Ramos (cell line): ENCODE measurements around the gene ATP12A.

Source experiments
- in situ Hi-C: fragments of 300-500 bp; cut with MboI; formaldehyde crosslinking; loops from one replicate; pipeline ENCODE4 v1.14.3; 2022; ENCODE audit warnings: low sequenced_read_pairs; ENCODE audit not compliant: unreplicated experiment

Gene ATP12A

GRCh38 chr13:24662195-24663088, 17.8 kb upstream of the ATP12A start:
- in situ Hi-C loops: no loop called here

GRCh38 chr13:24663089-24663395, 17.2 kb upstream of the ATP12A start:
- in situ Hi-C loops: no loop called here

DNA sequence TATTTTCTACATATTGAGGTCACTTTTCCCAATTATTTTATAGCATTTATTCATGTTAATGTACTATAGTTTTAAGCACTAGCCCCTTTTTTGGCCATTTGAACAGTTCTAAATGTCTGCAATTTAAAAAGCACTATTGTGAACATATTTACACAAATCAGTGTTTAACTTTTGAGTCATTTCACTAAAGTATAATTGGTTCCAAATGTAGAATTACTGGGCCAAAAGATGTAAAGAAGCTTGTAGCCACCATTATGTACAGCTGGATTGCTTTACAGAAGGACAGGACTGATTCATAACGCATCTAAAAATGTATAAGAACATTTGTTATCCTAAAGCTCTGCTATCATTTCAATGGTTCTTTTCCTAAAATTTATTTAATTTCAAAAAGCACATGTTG, 16.6 kb upstream of the ATP12A start:
- in situ Hi-C loops: no loop called here

DNA sequence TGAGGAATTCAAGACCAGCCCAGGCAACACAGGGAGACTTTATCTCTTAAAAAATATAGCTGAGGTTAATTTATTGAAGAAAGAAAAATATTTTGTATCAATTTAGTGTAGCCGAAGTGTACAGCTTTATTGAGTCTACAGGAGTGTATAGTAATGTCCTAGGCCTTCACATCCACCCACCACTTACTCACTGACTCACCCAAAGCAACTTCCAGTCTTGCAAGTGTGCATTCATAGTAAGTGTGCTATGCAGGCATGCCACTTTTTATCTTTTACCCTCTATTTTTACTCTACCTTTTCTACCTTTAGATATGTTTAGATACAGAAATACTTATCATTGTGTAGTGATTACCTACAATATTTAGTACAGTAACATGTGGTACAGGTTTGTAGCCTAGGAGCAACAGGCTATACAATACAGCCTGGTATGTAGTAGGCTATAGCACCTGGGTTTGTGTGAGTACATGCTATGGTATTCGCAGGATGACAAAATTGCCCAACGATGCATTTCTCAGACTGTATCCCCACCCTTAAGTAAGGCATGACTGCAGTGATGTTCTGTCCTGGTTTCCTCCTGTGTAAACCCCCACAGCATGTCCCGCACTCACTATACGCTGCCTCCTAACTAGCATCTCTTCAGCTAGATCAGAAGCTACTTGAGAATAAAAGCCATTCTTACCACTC, 15.3 kb upstream of the ATP12A start:
- in situ Hi-C loops: no loop called here

- in situ Hi-C loops: no loop called here
Observed at GRCh38 chr13:24668511-24668910, 11.7 kb upstream of the ATP12A start.

DNA sequence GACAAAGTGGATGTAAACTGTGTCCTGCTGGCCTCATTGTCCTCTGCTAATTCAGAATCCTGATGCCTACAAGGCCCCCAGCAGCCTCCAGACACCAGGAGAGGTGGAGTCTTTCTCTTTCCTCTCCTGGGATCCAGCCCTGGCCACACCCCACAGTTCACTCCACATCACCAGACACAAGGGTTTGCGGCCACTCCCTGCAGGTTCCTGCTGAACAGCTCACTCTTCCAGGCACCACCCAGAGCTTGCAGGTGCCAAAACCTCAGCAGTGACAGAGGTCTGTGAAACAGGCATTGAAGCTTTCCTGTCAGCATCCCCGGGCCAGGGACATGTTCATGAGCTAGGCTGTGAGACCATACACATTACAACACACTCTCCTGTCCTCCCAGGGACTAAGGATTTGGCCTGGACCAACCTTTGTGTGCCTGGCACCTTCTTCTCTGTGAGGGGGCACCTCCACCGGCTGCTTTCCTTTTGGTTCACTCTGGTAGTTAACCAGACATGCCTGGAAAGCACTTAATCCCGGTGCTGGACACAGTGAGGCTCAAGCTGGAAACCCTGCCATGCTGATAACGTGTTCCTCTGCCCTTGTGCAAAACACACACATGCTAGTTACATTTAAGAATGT, 11.1 kb upstream of the ATP12A start:
- in situ Hi-C loops: no loop called here

DNA sequence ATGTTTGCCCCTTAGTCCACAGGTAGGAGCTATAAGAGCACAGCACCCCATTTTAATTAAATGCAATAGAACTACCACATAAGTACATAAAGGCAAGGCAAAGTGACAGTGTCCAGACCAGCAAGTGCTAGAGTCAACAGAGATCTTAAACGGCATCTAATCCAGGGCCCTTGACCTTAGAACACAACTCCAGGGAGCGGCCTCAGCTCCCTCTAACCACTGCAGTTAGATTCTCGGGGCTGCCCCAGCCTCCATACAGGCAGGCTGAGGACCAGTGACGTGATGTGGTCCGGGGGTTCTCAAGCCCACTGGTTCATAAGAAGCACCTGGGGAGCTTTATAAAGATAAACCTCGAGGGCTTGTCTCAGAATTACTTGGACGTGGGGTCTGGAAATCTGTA, 10.0 kb upstream of the ATP12A start:
- in situ Hi-C loops: no loop called here

GRCh38 chr13:24670961-24671381, 9.2 kb upstream of the ATP12A start:
- in situ Hi-C loops: no loop called here

DNA sequence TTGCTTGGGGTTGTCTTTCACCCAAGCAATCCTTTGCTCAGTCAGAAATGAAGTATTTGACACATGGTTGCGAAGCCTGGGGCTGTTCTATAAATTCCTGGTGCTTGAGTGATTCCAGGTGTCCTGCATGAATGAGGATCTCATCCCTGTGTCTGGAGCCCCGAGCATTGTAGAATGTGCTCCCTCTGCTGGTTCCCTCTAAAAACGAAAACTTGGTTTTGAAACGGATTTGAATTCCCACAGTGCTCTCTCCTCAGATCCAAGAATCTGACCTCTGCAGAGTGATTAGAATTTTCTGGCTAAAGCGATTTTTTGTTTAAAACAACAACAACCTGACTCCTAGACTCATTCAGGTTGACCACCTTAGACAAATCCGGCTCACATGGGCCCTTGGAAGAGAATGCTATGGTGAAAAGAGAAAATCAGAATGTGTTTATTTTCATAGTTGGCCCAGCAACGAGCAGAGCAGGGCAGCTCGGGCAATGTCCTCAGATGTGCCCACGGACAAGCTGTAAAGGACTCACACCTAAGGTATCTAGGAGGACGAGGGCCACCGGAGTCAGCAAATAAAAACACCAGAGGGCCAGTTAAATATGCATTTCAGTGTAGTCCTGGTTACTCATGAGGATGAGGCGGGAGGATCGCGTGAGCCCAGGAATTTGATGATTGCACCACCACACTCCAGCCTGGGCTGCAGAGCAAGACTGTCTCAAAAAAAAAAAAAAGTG, 8.7 kb upstream of the ATP12A start:
- in situ Hi-C loops: no loop called here

DNA sequence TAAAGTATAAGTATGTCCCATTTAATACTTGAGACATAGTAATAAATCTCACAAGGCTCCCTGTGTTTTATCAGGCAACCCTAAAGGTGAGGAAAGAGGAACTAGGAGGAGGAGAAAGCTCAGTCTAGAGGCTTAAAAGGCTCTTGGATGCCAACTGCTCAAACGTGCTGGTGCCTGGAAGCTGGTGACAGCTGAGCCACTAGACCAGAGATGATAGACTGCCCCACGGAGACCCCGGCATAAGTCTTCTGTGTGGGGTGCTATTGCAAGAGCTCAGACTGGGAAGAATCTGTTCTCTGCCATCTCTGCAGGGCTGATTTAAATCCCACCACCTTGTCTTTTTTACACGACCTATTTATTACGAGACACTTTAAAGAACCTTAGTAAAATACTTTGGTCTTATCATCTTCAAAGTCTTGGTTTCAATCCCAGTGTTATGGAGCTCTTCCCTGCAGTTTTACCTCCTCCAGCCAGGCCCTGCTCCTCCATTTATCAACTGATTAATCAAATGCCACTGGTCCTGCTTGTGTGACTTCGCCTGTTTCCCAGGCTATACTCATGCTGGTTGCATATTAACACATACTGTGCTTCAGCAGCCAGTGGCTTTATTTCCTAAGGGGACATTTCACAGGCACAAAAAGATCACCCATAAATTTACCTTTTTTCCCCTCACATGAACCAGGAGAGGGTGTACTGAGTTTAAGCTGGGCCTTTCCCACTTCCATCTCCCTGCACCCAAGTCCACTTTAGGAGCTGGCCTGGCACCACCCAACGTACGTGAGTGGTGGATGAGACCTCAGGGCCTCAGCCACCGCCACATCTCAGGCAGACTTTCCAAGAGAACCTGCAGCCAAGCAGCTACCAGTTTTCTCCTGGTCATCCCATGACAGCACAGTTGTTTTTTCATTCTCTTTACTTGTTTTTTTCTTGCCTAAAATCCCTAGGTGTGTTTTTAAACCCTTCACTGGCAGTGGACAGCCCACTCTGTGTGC, 7.8 kb upstream of the ATP12A start:
- in situ Hi-C loops: no loop called here

GRCh38 chr13:24675806-24676570, 4.2 kb upstream of the ATP12A start:
- in situ Hi-C loops: loop anchor here (25.0 kb wide), 1 partner anchor 311 kb away; no protein-coding TSS in a partner anchor

DNA sequence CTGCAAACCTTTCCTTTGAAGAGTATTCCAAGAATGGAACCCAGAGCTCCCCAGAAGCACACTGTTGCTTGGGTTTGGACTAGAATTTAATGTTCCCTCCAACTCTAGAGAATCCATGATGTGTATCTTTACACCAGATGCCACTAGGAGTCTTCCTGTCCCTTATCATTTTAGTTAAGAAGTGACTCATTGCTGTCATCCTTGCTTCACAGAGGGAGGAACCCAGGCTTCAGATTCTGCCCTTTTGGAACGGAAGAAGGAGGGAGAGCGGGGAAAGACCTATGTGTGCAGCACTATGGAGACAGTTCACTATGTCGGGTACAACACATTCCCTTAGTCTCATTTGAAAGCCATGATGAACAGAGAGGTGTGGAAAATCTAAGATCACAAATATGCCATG, 2.1 kb upstream of the ATP12A start:
- in situ Hi-C loops: loop anchor here (25.0 kb wide), 1 partner anchor 309 kb away; no protein-coding TSS in a partner anchor

DNA sequence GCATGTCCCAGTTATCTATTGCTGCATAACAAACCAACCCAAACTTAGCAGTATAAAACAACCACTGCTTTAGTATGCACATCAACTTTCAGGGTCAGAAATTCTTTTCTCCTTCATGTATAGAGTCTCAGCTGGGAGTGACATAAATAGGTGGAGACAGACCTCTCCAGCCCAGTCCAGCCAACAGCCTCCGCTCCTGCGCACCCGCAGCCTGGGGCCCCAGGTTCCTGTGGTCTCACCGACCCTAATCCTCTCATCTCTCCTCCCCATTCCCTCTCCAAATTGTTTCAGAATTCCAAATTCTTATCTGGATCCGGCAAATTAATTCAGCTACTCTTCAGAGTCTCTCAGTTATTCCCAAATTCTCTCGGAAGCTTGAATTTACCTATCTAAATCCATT, 522 bp upstream of the ATP12A start:
- in situ Hi-C loops: loop anchor here (25.0 kb wide), 1 partner anchor 308 kb away; no protein-coding TSS in a partner anchor

- in situ Hi-C loops: loop anchor here (25.0 kb wide), 1 partner anchor 306 kb away; no protein-coding TSS in a partner anchor
Observed at GRCh38 chr13:24680921-24681604, 855 bp downstream of the ATP12A start.

DNA sequence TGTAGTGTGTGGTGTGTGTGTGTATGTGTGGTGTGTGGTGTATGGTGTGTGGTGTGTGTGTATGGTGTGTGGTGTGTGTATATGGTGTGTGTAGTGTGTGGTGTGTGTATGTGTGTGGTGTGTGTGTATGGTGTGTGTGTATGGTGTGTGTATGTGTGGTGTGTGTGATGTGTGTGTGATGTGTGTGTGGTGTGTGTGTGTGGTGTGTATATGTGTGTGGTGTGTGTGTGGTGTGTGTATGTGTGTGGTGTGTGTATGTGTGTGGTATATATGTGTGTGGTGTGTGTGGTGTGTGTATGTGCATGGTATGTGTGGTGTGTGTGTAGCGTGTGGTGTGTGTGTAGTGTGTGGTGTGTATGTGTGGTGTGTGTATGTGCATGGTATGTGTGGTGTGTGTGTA, 1.7 kb downstream of the ATP12A start:
- in situ Hi-C loops: loop anchor here (25.0 kb wide), 1 partner anchor 305 kb away; no protein-coding TSS in a partner anchor

DNA sequence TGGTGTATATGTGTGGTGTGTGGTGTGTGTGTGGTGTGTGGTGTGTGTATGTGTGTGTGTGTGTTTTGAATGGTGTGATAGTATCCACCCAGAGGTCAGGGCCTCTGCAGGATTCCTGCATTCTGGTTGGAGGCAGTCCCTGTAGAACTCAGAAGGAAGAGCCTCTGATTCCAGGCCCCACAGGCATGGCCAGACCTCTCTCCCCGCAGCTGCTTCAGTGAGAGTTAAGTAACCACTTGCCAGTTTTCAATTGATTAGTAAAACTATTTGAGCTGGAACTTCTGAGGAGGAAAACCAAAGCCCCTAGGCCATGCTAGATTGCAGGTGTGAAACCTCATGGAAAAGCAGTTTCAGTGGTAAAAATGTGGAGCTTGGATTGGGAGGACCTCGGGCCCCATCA, 2.1 kb downstream of the ATP12A start:
- in situ Hi-C loops: loop anchor here (25.0 kb wide), 1 partner anchor 305 kb away; no protein-coding TSS in a partner anchor

- in situ Hi-C loops: loop anchor here (25.0 kb wide), 1 partner anchor 304 kb away; no protein-coding TSS in a partner anchor
Observed at GRCh38 chr13:24683351-24683750, 3.1 kb downstream of the ATP12A start.
